Gastrocnemius medialis (tissue), 4 donors: ENCODE measurements around the gene AVEN. TPM values are rescaled to one million over a fixed set of nuclear protein-coding genes. Genes with fewer than 3 reads are reported as not detected.

ENCODE experiments used
- ATAC-seq, 2 donors: fragments of 150-250 bp; one replicate each; pipeline ENCODE4 v1.9.1; 2016
- DNase-seq, 2 donors: peaks; one replicate each; pipeline ENCODE4 v3.0.0-alpha.2; 2019
- H3K27ac ChIP-seq, 4 donors: fragments of 200-600 bp; sonication (generic); 1 replicate in 1 of 4; 2 replicates in 3 of 4; pipeline ENCODE4 v1.5.1; 2016 to 2018; ENCODE audit warnings: mild to moderate bottlenecking in 2 of 4, moderate library complexity in 1 of 4
- H3K27me3 ChIP-seq, 3 donors: fragments of 200-600 bp; sonication (generic) in 2 of 3; 1 replicate in 1 of 3; 2 replicates in 2 of 3; pipeline versions ENCODE4 v1.5.1 to v1.6.0; 2016 to 2019; ENCODE audit warnings: mild to moderate bottlenecking in 1 of 3, moderate library complexity in 1 of 3
- H3K36me3 ChIP-seq, 2 donors: fragments of 200-600 bp; sonication (generic) in 1 of 2; one replicate each; pipeline ENCODE4 v1.5.1; 2017 to 2018
- H3K4me1 ChIP-seq, 2 donors: fragments of 200-600 bp; sonication (generic) in 1 of 2; one replicate each; pipeline ENCODE4 v1.5.1; 2016 to 2017; ENCODE audit warnings: mild to moderate bottlenecking in 2 of 2
- H3K4me3 ChIP-seq, 4 donors: fragments of 200-600 bp; sonication (generic) in 3 of 4; 1 replicate in 1 of 4; 2 replicates in 3 of 4; pipeline ENCODE4 v1.5.1; 2016 to 2019; ENCODE audit warnings: mild to moderate bottlenecking in 2 of 4
- H3K9me3 ChIP-seq, 3 donors: fragments of 200-600 bp; sonication (generic) in 2 of 3; 1 replicate in 1 of 3; 2 replicates in 2 of 3; pipeline ENCODE4 v1.5.1; 2016 to 2019
- CTCF ChIP-seq, 5 experiments: fragments of 450-650 bp in 3 of 5; fragments of 200-600 bp in 2 of 5; sonication (generic) in 2 of 5; IDR thresholded peaks in 4 of 5; conservative IDR thresholded peaks in 1 of 5; 1 replicate in 4 of 5; 2 replicates in 1 of 5; pipeline ENCODE4 v1.5.1; 2016 to 2019; ENCODE audit warnings: antibody characterized with exemption in 5 of 5, mild to moderate bottlenecking in 3 of 5, moderate library complexity in 3 of 5
- POLR2A ChIP-seq, 2 donors: fragments of 450-650 bp; IDR thresholded peaks; one replicate each; pipeline ENCODE4 v1.6.1; 2017; ENCODE audit warnings: antibody characterized with exemption in 2 of 2, mild to moderate bottlenecking in 2 of 2, moderate library complexity in 2 of 2
- in situ Hi-C, 4 donors: fragments of 200-750 bp; cut with MboI; loops; one replicate each; pipeline versions ENCODE4 v1.15.0 to v1.8.0; 2017; ENCODE audit warnings: low sequenced_read_pairs in 4 of 4
- intact Hi-C: fragments of 100-400 bp; cut with DNase I; formaldehyde crosslinking; loops from one replicate; pipeline ENCODE4 v1.15.1; 2023; ENCODE audit warnings: low total_unique reads
- total RNA-seq, 4 donors: library from RNA; depleted of rRNA; stranded (reverse); fragments of >200 nt; gene quantifications; one replicate each; pipeline versions ENCODE4 v1.1.0 to v1.2.3, GENCODE V29; 2016

Gene AVEN
- total RNA-seq, 4 donors from 2014 or later = 17.4 to 36.2 (median 21.5) TPM

DNA sequence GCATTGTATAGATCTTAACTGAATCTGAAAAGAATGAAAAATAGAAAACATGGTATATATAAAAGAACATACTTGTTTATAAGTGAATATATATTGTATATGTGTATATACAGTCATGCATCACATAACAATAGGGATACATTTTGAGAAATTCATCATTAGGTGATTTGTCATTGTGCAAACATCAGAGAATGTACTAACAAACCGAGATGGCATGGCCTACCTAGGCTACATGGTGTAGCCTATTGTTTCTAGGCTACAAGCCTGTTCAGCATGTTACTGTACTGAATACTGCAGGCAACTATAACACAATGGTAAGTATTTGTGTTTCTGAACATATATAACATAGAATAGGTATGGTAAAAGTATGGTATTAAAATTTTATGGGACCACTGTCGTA is 135.3 kb downstream of the AVEN start:
- Histone ChIP-seq H3K4me1 (no peaks in the 10 kb centered on the region), H3K27me3 (no peaks in the 10 kb centered on the region), H3K4me3 (no peak overlapping the region), H3K27ac (no peak overlapping the region), H3K36me3 (no peaks in the 10 kb centered on the region), H3K9me3 (no peaks in the 10 kb centered on the region)
- DNase-seq (no peak), ATAC-seq (no peak)
- no peak for TF ChIP-seq POLR2A (IDR thresholded peaks at IDR 0.05)
- no peak for TF ChIP-seq CTCF (IDR thresholded peaks at IDR 0.05 in 4 of 5, conservative IDR thresholded peaks at IDR 0.05 in 1 of 5)
- in situ Hi-C loops (no loop called here), intact Hi-C loops (no loop called here)

DNA sequence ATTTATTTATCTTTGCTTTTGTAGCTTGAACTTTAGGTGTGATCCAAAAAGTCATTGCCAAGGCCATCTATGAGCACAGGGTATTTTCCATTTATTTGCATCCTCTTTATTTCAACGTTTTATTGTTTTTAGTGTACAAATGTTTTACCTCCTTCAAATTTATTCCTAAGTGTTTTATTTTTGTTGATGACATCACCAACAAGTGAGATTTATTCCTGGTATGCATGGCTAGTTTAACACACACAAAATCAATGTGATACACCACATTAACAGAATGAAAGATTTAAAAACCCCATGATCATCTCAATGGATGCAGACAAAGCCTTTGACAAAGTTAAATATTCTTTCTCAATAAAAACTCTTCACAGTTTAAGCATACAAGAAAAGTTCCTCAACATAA is 137.0 kb downstream of the AVEN start:
- intact Hi-C loops = no loop called here
- no peak for ATAC-seq
- no peak for TF ChIP-seq CTCF (IDR thresholded peaks at IDR 0.05 in 4 of 5, conservative IDR thresholded peaks at IDR 0.05 in 1 of 5)
- TF ChIP-seq POLR2A (IDR thresholded peaks at IDR 0.05) = no peak

DNA sequence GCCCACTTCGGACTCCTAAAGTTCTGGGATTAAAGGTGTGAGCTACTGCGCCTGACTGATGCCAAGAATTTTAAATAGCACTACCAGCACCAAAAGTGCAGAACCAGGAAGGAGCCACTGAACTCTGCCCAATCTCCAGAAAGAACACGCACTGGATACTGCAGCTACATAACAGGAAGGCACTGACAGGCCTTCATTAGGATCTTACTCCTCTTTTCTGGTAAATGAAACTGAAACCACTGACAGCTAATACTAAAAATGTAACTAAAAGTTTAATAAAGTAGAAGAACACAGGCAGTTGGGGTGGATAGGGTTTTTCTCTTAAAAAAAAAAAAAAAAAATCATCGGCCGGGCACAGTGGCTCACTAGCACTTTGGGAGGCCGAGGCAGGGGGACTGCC is 144.8 kb downstream of the AVEN start:
- DNase-seq (no peak), ATAC-seq (no peak)
- no peaks in the 10 kb centered on the region for H3K4me1 ChIP-seq
- no peaks in the 10 kb centered on the region for H3K36me3 ChIP-seq
- no peak overlapping the region for H3K27ac ChIP-seq
- no peak overlapping the region for H3K4me3 ChIP-seq
- no peaks in the 10 kb centered on the region for H3K27me3 ChIP-seq
- TF ChIP-seq POLR2A (IDR thresholded peaks at IDR 0.05) (no peak), CTCF (IDR thresholded peaks at IDR 0.05 in 4 of 5, conservative IDR thresholded peaks at IDR 0.05 in 1 of 5) (no peak)
- in situ Hi-C loops = no loop called here
- no peaks in the 10 kb centered on the region for H3K9me3 ChIP-seq
- intact Hi-C loops = no loop called here

More for the DNA sequence above, 137.0 kb downstream of the AVEN start:
- no peaks in the 10 kb centered on the region for H3K9me3 ChIP-seq
- in situ Hi-C loops = no loop called here
- H3K27ac ChIP-seq = no peak overlapping the region
- no peak for DNase-seq
- H3K4me3 ChIP-seq = no peak overlapping the region
- H3K4me1 ChIP-seq = no peaks in the 10 kb centered on the region
- no peaks in the 10 kb centered on the region for H3K27me3 ChIP-seq
- H3K36me3 ChIP-seq = no peaks in the 10 kb centered on the region

- Histone ChIP-seq H3K27ac (no peak overlapping the region), H3K4me3 (no peak overlapping the region), H3K4me1 (peaks cover 0 to 4% of the 10 kb centered on the region in 2 donors), H3K27me3 (no peaks in the 10 kb centered on the region), H3K9me3 (no peaks in the 10 kb centered on the region), H3K36me3 (no peaks in the 10 kb centered on the region)
- intact Hi-C loops = no loop called here
- TF ChIP-seq CTCF (IDR thresholded peaks at IDR 0.05 in 4 of 5, conservative IDR thresholded peaks at IDR 0.05 in 1 of 5) (no peak), POLR2A (IDR thresholded peaks at IDR 0.05) (no peak)
- in situ Hi-C loops = no loop called here
- ATAC-seq (no peak), DNase-seq (no peak)
Observed at GRCh38 chr15:33888176-33888575, 150.8 kb downstream of the AVEN start.

GRCh38 chr15:33882921-33883320 is 156.1 kb downstream of the AVEN start:
- no peak for TF ChIP-seq POLR2A (IDR thresholded peaks at IDR 0.05)
- no peak overlapping the region for H3K4me3 ChIP-seq
- DNase-seq (no peak), ATAC-seq (no peak)
- H3K4me1 ChIP-seq = no peaks in the 10 kb centered on the region
- no peaks in the 10 kb centered on the region for H3K27me3 ChIP-seq
- intact Hi-C loops (no loop called here), in situ Hi-C loops (no loop called here)
- no peaks in the 10 kb centered on the region for H3K9me3 ChIP-seq
- no peak overlapping the region for H3K27ac ChIP-seq
- H3K36me3 ChIP-seq = no peaks in the 10 kb centered on the region
